Stimulated activated CD4-positive, alpha-beta T cell treated with anti-CD3 and anti-CD28 coated beads, TNF-alpha, amount 100 ng/mL, for 48 hours (primary cell): ENCODE measurements around the gene DNAH8.
A peak's percentile ranks its signal among the peaks of the same experiment; 100 is the strongest.
"Not testable (repeated sequence)": the region's sequence is repeated elsewhere in the genome, so short reads cannot be mapped to it uniquely, and the experiment has no call there.

Experiments used
- DNase-seq, 3 donors: peaks; one replicate each; pipeline ENCODE4 v3.0.0-alpha.2; 2020; ENCODE audit warnings: low read depth in 3 of 3

DNAH8 gene

GRCh38 chr6:38750968-38751615 lies 36.0 kb downstream of the DNAH8 start:
- peak; percentile 5 to 21 (median 11) for DNase-seq

GRCh38 chr6:38753707-38754106 lies 38.6 kb downstream of the DNAH8 start:
- DNase-seq, result no peak

- DNase-seq, result no peak
Measured at GRCh38 chr6:38755207-38755606, 40.1 kb downstream of the DNAH8 start.

GRCh38 chr6:38755874-38756273 lies 40.8 kb downstream of the DNAH8 start:
- no peak for DNase-seq

GRCh38 chr6:38760097-38760496 lies 45.0 kb downstream of the DNAH8 start:
- no peak for DNase-seq

GRCh38 chr6:38762848-38763247 lies 47.7 kb downstream of the DNAH8 start:
- DNase-seq, result no peak

- DNase-seq, result no peak
Measured at GRCh38 chr6:38767560-38767959, 52.4 kb downstream of the DNAH8 start.

- peak in 1 of 3 donors; percentile 10 for DNase-seq
Measured at GRCh38 chr6:38773338-38773737, 58.2 kb downstream of the DNAH8 start.

GRCh38 chr6:38774929-38775707 lies 60.0 kb downstream of the DNAH8 start:
- no peak for DNase-seq

GRCh38 chr6:38775870-38776269 lies 60.8 kb downstream of the DNAH8 start:
- no peak for DNase-seq

- DNase-seq, result no peak
Measured at GRCh38 chr6:38776515-38776914, 61.4 kb downstream of the DNAH8 start.

GRCh38 chr6:38779310-38780062 lies 64.4 kb downstream of the DNAH8 start:
- no peak for DNase-seq

GRCh38 chr6:38782616-38783015 lies 67.5 kb downstream of the DNAH8 start:
- no peak for DNase-seq

GRCh38 chr6:38783443-38784228 lies 68.5 kb downstream of the DNAH8 start:
- no peak for DNase-seq

GRCh38 chr6:38784506-38785235 lies 69.6 kb downstream of the DNAH8 start:
- DNase-seq, result no peak

GRCh38 chr6:38786486-38786885 lies 71.4 kb downstream of the DNAH8 start:
- no peak for DNase-seq

GRCh38 chr6:38789256-38789655 lies 74.1 kb downstream of the DNAH8 start:
- DNase-seq, result no peak

- no peak for DNase-seq
Measured at GRCh38 chr6:38792356-38792755, 77.2 kb downstream of the DNAH8 start.

- no peak for DNase-seq
Measured at GRCh38 chr6:38794682-38795081, 79.6 kb downstream of the DNAH8 start.

- no peak for DNase-seq
Measured at GRCh38 chr6:38796006-38796405, 80.9 kb downstream of the DNAH8 start.

- not testable (repeated sequence) for DNase-seq
Measured at GRCh38 chr6:38796437-38796836, 81.3 kb downstream of the DNAH8 start.
